ENCODE data around the gene ATP10D. TPM values are rescaled to one million over a fixed set of nuclear protein-coding genes. Genes with fewer than 3 reads are reported as not detected.

Gene ATP10D
- total RNA-seq, 1 donor from 2014 or later = 9.7 TPM

DNA sequence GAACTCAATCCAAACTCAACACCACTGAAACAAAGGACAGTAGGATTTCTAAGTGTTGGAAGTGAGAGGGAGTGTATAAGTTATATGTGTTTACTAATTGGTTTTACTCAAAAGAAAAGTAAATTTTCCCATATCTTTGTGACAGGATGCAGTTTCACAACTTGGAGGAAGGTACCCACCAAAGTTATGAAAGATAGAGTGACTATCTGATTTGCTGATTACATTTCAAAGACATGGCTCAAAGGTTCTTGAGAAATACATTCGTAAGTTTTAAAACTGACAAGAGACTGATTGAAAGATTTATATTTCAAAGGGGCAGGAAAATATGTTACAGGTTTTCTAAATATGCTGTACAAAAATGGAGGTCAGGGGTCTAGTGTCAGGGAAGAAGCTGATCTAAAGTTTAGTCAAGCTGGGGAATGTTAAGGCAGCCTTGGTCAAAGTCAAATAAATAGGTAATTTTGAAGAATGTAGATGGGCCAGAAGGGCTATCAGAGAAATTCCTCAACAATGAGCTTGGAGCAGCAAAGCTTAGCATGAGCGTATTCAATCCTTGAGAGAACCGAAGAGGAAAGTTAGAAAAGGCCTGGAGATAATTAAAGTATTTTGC lies 11.8 kb upstream of the ATP10D start:
- no peak for DNase-seq (ENCODE audit: low read depth)
- TF ChIP-seq, protein P1, sequence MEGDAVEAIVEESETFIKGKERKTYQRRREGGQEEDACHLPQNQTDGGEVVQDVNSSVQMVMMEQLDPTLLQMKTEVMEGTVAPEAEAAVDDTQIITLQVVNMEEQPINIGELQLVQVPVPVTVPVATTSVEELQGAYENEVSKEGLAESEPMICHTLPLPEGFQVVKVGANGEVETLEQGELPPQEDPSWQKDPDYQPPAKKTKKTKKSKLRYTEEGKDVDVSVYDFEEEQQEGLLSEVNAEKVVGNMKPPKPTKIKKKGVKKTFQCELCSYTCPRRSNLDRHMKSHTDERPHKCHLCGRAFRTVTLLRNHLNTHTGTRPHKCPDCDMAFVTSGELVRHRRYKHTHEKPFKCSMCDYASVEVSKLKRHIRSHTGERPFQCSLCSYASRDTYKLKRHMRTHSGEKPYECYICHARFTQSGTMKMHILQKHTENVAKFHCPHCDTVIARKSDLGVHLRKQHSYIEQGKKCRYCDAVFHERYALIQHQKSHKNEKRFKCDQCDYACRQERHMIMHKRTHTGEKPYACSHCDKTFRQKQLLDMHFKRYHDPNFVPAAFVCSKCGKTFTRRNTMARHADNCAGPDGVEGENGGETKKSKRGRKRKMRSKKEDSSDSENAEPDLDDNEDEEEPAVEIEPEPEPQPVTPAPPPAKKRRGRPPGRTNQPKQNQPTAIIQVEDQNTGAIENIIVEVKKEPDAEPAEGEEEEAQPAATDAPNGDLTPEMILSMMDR (conservative IDR thresholded peaks at IDR 0.05; ENCODE audit: low read depth, low read length) = no peak
- no peak overlapping the region for H3K4me3 ChIP-seq (ENCODE audit: low read depth, low read length)

DNA sequence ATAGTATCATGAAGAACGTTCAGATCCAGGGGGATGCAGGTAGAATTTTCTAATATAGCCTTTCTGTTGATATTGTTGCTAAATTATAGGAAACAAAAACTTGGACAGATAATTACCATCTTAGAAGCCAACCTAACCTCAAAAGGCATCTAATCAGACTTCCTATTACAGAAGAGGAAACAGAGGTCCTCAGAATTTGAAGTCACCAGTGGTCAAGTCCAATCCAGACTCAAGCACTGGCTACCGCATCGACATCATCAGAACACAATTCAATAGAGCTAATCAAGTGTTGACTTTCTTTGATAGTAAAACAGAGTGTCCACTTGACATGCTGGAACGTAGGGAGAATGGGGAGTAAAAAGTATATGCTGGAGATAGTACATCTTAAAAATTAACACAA lies 10.3 kb upstream of the ATP10D start:
- H3K4me3 ChIP-seq (ENCODE audit: low read depth, low read length) = no peak overlapping the region
- DNase-seq (ENCODE audit: low read depth) = no peak
- TF ChIP-seq, protein P1 (conservative IDR thresholded peaks at IDR 0.05; ENCODE audit: low read depth, low read length) = no peak

DNA sequence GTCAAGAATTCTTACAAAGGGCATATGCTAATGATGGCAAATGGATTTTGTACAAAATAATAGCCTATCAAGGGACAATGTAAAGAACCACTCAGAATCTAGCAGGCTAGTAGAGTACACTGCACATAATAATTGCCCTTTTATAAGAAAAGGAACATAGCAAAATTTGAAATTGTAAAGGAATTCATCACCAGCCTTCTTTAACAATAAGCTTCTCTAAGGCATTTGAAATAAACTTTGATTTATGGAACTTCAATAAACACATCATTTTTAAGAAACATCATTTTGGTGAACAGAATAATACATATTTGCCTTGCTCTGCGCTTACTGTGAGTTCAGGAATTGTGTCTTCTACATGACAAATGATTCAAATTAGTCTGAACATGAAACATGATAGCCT lies 9.7 kb upstream of the ATP10D start:
- DNase-seq (ENCODE audit: low read depth) = no peak
- H3K4me3 ChIP-seq (ENCODE audit: low read depth, low read length) = no peak overlapping the region
- TF ChIP-seq, protein P1 (conservative IDR thresholded peaks at IDR 0.05; ENCODE audit: low read depth, low read length) = no peak

DNA sequence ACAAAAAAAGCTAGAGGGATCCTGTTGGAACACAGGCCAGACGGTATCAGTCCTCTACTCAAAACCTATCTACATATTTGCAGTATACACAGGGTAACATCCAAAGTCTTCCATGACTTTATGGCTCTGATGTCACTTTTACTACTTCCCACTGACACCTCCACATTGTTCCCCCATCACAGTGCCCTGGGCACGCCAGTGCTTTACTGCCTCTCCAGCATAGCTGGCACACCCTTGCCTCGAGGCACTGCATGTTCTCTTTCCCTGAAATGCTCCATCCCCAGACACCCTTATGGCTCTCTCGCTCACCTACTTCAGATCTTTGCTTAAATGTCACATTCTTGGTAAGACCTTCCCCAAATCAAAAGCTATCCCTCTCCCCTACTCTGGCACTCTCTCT lies 6.3 kb upstream of the ATP10D start:
- TF ChIP-seq, protein P1 (conservative IDR thresholded peaks at IDR 0.05; ENCODE audit: low read depth, low read length) = no peak
- DNase-seq (ENCODE audit: low read depth) = no peak
- no peak overlapping the region for H3K4me3 ChIP-seq (ENCODE audit: low read depth, low read length)

DNA sequence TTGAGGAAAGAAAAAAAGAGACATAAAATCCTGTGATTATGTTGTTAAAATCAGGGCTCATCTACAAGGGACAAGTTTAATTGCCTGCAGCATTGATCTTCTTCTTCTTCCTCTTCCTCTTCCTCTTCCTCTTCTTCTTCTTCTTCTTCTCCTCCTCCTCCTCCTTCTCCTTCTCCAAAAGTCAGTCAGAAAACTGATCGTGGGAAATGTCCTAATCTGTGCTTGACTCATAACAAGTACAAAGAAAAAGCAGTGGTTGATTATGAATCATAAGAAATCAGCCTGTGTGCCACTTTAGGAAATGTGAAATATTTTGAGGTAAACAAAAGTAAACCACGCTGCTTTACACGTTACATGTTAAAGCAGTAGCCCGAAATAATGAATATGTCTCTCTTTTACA lies 2.7 kb upstream of the ATP10D start:
- no peak for DNase-seq (ENCODE audit: low read depth)
- no peak overlapping the region for H3K4me3 ChIP-seq (ENCODE audit: low read depth, low read length)
- TF ChIP-seq, protein P1 (conservative IDR thresholded peaks at IDR 0.05; ENCODE audit: low read depth, low read length) = no peak

DNA sequence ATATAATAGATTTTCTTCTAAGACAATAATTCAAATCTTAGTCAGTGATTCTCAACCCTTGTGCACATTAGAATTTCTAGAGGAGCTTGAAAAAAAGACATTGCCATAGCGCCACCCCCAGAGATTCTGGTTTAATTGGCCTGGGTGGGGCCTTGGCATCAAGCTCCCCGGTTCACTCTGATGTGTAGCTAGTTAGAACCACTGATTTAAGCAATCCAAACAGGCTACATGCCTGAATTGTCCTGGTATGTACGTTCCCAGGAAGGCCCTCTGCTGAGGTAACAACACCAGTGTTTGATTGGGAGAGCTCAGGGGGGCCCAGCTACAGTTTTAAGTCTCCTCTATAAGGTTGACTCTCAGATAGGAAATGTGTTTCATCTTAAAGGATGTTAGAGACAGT lies 1.3 kb upstream of the ATP10D start:
- DNase-seq (ENCODE audit: low read depth) = peak; percentile 83
- H3K4me3 ChIP-seq (ENCODE audit: low read depth, low read length) = no peak overlapping the region
- TF ChIP-seq, protein P1 (conservative IDR thresholded peaks at IDR 0.05; ENCODE audit: low read depth, low read length) = peak; percentile 32

DNA sequence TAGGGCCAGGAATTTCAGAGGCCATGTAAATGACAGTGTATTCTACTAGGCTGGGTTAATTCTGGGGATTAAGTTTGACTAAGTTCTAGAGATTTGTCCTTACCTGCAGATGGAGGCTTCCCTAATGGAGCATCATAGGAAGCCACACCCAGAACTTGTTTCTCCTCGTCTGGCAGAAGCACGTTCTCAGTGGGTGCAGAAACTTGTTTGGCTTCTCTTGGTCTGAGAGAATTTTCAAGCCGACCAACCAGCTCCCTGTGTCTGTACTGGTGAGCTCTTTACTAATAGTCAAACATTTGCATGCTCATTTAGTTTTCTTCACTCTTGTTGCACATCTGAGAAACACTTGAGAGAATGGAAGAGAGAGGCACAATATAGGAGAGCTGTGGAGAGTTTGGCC lies 907 bp upstream of the ATP10D start:
- TF ChIP-seq, protein P1 (conservative IDR thresholded peaks at IDR 0.05; ENCODE audit: low read depth, low read length) = no peak
- H3K4me3 ChIP-seq (ENCODE audit: low read depth, low read length) = no peak overlapping the region
- no peak for DNase-seq (ENCODE audit: low read depth)

Measured in epithelial cell of proximal tubule (primary cell).